GM23338 (cell line): ENCODE results near the gene MSRB1. TPM values are rescaled to one million over a fixed set of nuclear protein-coding genes. Genes with fewer than 3 reads are reported as not detected.

Experiments
- ATAC-seq: fragments of 200-7000 bp; cut with Tn5 transposase; 3 replicates; pipeline ENCODE4 v1.9.1; 2020
- DNase-seq: peaks from one replicate; pipeline ENCODE4 v3.0.0-alpha.2; 2015; ENCODE audit warnings: low spot score
- H2AFZ ChIP-seq: fragments of 200-600 bp; sonication (generic); 2 replicates; pipeline ENCODE4 v1.8.0; 2016; ENCODE audit warnings: antibody characterized with exemption, mild to moderate bottlenecking, moderate library complexity
- H3F3A ChIP-seq: fragments of 200-600 bp; sonication (generic); replicated peaks from 2 replicates; pipeline ENCODE4 v1.8.0; 2017; ENCODE audit warnings: antibody characterized with exemption, mixed run types, low read depth
- H3K27ac ChIP-seq: fragments of 200-600 bp; sonication (generic); 2 replicates; pipeline ENCODE4 v1.6.1; 2016; ENCODE audit warnings: low read depth
- H3K27me3 ChIP-seq: fragments of 200-600 bp; sonication (generic); 2 replicates; pipeline ENCODE4 v1.8.0; 2016; ENCODE audit warnings: mild to moderate bottlenecking, mixed run types, moderate library complexity; ENCODE audit not compliant: insufficient read depth
- H3K36me3 ChIP-seq: fragments of 200-600 bp; sonication (generic); 2 replicates; pipeline ENCODE4 v1.8.0; 2016; ENCODE audit warnings: mild to moderate bottlenecking; ENCODE audit not compliant: insufficient read depth
- H3K4me1 ChIP-seq: fragments of 200-600 bp; sonication (generic); 2 replicates; pipeline ENCODE4 v1.8.0; 2016; ENCODE audit warnings: mild to moderate bottlenecking, moderate library complexity; ENCODE audit not compliant: insufficient read depth
- H3K4me2 ChIP-seq: fragments of 200-600 bp; sonication (generic); 2 replicates; pipeline ENCODE4 v1.7.1; 2017; ENCODE audit warnings: mixed run types
- H3K4me3 ChIP-seq: fragments of 200-600 bp; sonication (generic); 2 replicates; pipeline ENCODE4 v1.6.1; 2016; ENCODE audit warnings: mixed run types
- H3K79me2 ChIP-seq: fragments of 200-600 bp; sonication (generic); replicated peaks from 2 replicates; pipeline ENCODE4 v1.8.0; 2017; ENCODE audit warnings: mild to moderate bottlenecking; ENCODE audit not compliant: insufficient read depth
- H3K9me2 ChIP-seq: fragments of 200-600 bp; sonication (generic); 2 replicates; pipeline ENCODE4 v1.8.0; 2017; ENCODE audit not compliant: insufficient read depth
- H4K20me1 ChIP-seq: fragments of 200-600 bp; sonication (generic); replicated peaks from 2 replicates; pipeline ENCODE4 v1.8.0; 2017; ENCODE audit warnings: mild to moderate bottlenecking; ENCODE audit not compliant: insufficient read depth
- H3K27ac Mint-ChIP-seq: 2 replicates; pipeline ENCODE4 v1.8.0; 2020; ENCODE audit warnings: inconsistent platforms, mild to moderate bottlenecking, moderate library complexity, mixed read lengths
- H3K27me3 Mint-ChIP-seq: 3 replicates; pipeline ENCODE4 v1.8.0; 2022; ENCODE audit warnings: low read depth, mild to moderate bottlenecking, moderate library complexity, mixed read lengths, inconsistent platforms; ENCODE audit not compliant: insufficient read depth, poor library complexity
- H3K36me3 Mint-ChIP-seq: 3 replicates; pipeline ENCODE4 v1.8.0; 2021; ENCODE audit warnings: low read depth, mild to moderate bottlenecking, inconsistent platforms, moderate library complexity, mixed read lengths
- H3K4me1 Mint-ChIP-seq: 3 replicates; pipeline ENCODE4 v1.8.0; 2020; ENCODE audit warnings: mild to moderate bottlenecking, inconsistent platforms, mixed read lengths
- H3K4me3 Mint-ChIP-seq: 3 replicates; pipeline ENCODE4 v1.8.0; 2021; ENCODE audit warnings: moderate library complexity, mild to moderate bottlenecking, inconsistent platforms, mixed read lengths
- H3K9me3 Mint-ChIP-seq: 3 replicates; pipeline ENCODE4 v1.8.0; 2020; ENCODE audit warnings: moderate library complexity, mild to moderate bottlenecking, inconsistent platforms, mixed read lengths
- CREB1 ChIP-seq: fragments of 250-450 bp; sonication (Bioruptor Pico); IDR thresholded peaks from 2 replicates; pipeline ENCODE4 v1.5.0; 2020; ENCODE audit warnings: low read depth, mild to moderate bottlenecking, moderate library complexity
- ETS1 ChIP-seq: IDR thresholded peaks from 2 replicates; pipeline ENCODE4 v1.6.1; 2016; ENCODE audit warnings: antibody characterized with exemption
- EZH2 ChIP-seq: fragments of 200-600 bp; sonication (generic); IDR thresholded peaks from one replicate; pipeline ENCODE4 v1.8.0; 2017; ENCODE audit warnings: antibody characterized with exemption, mild to moderate bottlenecking, low read depth; ENCODE audit not compliant: unreplicated experiment
- JUNB ChIP-seq: IDR thresholded peaks from one replicate; pipeline ENCODE4 v1.6.1; 2016; ENCODE audit warnings: antibody characterized with exemption; ENCODE audit not compliant: unreplicated experiment
- NANOG ChIP-seq: IDR thresholded peaks from 2 replicates; pipeline ENCODE4 v1.6.1; 2016; ENCODE audit warnings: antibody characterized with exemption, borderline replicate concordance
- POLR2AphosphoS5 ChIP-seq: IDR thresholded peaks from 2 replicates; pipeline ENCODE4 v1.6.1; 2016; ENCODE audit warnings: antibody characterized with exemption, low read depth
- STAT1 ChIP-seq: IDR thresholded peaks from one replicate; pipeline ENCODE4 v1.6.1; 2016; ENCODE audit warnings: antibody characterized with exemption; ENCODE audit not compliant: unreplicated experiment
- ZNF114 ChIP-seq: fragments of 250-450 bp; sonication (Bioruptor Pico); IDR thresholded peaks from 2 replicates; pipeline ENCODE4 v1.5.0; 2020; ENCODE audit warnings: mild to moderate bottlenecking, moderate library complexity
- ZNF462 ChIP-seq: fragments of 250-450 bp; sonication (Bioruptor Pico); IDR thresholded peaks from 2 replicates; pipeline ENCODE4 v1.5.0; 2020; ENCODE audit warnings: mild to moderate bottlenecking, moderate library complexity
- polyA plus RNA-seq: library from polyadenylated mRNA; unstranded; fragments of >200 nt; fragmentation: Nextera tagmentation; extraction: Ambion mirVana; gene quantifications from 2 replicates; pipeline ENCODE4 v1.2.1, GENCODE V29; 2016
- total RNA-seq: library from RNA; depleted of rRNA; stranded (reverse); fragments of >200 nt; shearing (Covaris generic); gene quantifications from 2 replicates; pipeline ENCODE4 v1.2.3, GENCODE V29; 2014

MSRB1 gene
- total and polyA plus RNA-seq, 2 experiments from 2014 or later: 30.4 to 31.3 TPM

- TF ChIP-seq ZNF462 (CRISPR knock-in tag) (no peak), JUNB (no peak)
Measured at GRCh38 chr16:1950559-1950958, 7.6 kb upstream of the MSRB1 start (continued).

- Mint-ChIP-seq H3K9me3 (no peaks in the 10 kb centered on the region), H3K27me3 (peaks cover 3% of the 10 kb centered on the region), H3K36me3 (no peaks in the 10 kb centered on the region), H3K4me1 (no peaks in the 10 kb centered on the region; the same call in 2 of the 3 replicates), H3K4me3 (no peak overlapping the region), H3K27ac (no peak overlapping the region)
- Histone ChIP-seq H2AFZ (no peak overlapping the region), H3K27ac (no peak overlapping the region), H3K4me2 (no peak overlapping the region), H3K4me1 (no peaks in the 10 kb centered on the region), H3K79me2 (no peaks in the 10 kb centered on the region), H3K4me3 (no peak overlapping the region), H3K36me3 (no peaks in the 10 kb centered on the region), H3K27me3 (no peaks in the 10 kb centered on the region), H3F3A (no peaks in the 10 kb centered on the region), H4K20me1 (no peaks in the 10 kb centered on the region), H3K9me2 (no peaks in the 10 kb centered on the region)
- no peak for ATAC-seq
- no peak for DNase-seq
- no peak for TF ChIP-seq ETS1
- TF ChIP-seq POLR2AphosphoS5: no peak
- TF ChIP-seq ZNF114: no peak
- TF ChIP-seq NANOG: no peak
- TF ChIP-seq JUNB: no peak
- TF ChIP-seq ZNF462 (CRISPR knock-in tag): no peak
- TF ChIP-seq STAT1: no peak
- no peak for TF ChIP-seq EZH2
- TF ChIP-seq CREB1 (CRISPR knock-in tag): no peak
Measured at GRCh38 chr16:1950047-1950446, 7.0 kb upstream of the MSRB1 start.
